HCT116 (cell line): Measurements from ENCODE around the gene GNAT2.

Experiments used
- CTCF ChIP-seq, 3 experiments: fragments of 200-600 bp in 1 of 3; sonication (generic) in 1 of 3; IDR thresholded peaks in 2 of 3; conservative IDR thresholded peaks in 1 of 3; 2 replicates each; pipeline ENCODE4 v1.5.1; 2012 to 2017; ENCODE audit warnings: low read depth in 2 of 3, low read length in 2 of 3, antibody characterized with exemption in 1 of 3, borderline replicate concordance in 1 of 3, control low read depth in 1 of 3, mild to moderate bottlenecking in 1 of 3, mixed read lengths in 1 of 3, mixed run types in 1 of 3, moderate library complexity in 1 of 3; ENCODE audit not compliant: insufficient read depth in 1 of 3
- POLR2A ChIP-seq: IDR thresholded peaks from 2 replicates; pipeline ENCODE4 v1.7.0; 2011; ENCODE audit warnings: borderline replicate concordance; ENCODE audit not compliant: insufficient read depth, insufficient read length; ENCODE audit errors: extremely low read depth
- POLR2AphosphoS5 ChIP-seq: IDR thresholded peaks from 2 replicates; pipeline ENCODE4 v1.6.1; 2011; ENCODE audit warnings: mild to moderate bottlenecking, low read depth, low read length, moderate library complexity
- TF ChIP-seq, protein P1 (sequence below): IDR thresholded peaks from 2 replicates; pipeline ENCODE4 v1.6.1; 2011; ENCODE audit warnings: mild to moderate bottlenecking, low read length, moderate library complexity; ENCODE audit not compliant: insufficient replicate concordance; ENCODE audit errors: extremely low read depth

DNA sequence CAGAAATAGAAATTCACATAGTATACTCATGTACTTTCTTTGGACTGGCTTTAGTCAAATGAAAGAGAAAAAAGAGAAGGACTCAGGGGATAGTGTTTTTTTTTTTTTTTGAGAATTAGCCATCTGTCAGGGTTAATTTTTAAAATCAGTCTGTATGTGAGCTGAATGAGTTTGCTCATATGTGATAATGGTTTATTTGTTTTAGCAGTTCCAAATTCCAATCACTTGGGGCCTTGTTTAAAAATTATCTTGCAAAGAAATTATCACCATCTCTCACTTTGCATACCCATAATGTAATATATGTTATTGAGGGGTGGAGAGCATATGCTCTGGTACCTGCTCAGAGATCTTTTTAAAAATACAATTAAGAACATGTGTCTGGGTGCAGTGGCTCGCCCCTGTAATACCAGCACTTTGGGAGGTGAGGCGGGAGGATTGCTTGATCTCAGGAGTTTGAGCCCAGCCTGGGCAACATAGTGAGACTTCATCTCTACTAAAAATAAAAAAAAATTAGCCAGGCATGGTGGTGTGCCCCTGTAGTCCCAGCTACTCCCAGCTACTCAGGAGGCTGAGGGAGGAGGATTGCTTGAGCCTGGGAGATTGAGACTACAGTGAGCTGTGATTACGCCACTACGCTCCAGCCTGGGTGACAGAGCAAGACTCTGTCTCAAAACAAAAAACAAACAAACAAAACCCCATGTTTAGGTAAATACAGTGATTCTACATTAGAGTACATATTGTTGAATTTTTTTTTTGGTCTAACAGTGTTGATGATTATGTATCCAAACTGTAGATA lies 51.3 kb downstream of the GNAT2 start:
- TF ChIP-seq CTCF (IDR thresholded peaks at IDR 0.05 in 2 of 3, conservative IDR thresholded peaks at IDR 0.05 in 1 of 3; ENCODE audit: borderline replicate concordance in 1 of 3, insufficient read depth in 1 of 3, low read depth in 2 of 3, low read length in 2 of 3) (no peak), POLR2AphosphoS5 (no peak), POLR2A (no peak)
- TF ChIP-seq, protein P1, sequence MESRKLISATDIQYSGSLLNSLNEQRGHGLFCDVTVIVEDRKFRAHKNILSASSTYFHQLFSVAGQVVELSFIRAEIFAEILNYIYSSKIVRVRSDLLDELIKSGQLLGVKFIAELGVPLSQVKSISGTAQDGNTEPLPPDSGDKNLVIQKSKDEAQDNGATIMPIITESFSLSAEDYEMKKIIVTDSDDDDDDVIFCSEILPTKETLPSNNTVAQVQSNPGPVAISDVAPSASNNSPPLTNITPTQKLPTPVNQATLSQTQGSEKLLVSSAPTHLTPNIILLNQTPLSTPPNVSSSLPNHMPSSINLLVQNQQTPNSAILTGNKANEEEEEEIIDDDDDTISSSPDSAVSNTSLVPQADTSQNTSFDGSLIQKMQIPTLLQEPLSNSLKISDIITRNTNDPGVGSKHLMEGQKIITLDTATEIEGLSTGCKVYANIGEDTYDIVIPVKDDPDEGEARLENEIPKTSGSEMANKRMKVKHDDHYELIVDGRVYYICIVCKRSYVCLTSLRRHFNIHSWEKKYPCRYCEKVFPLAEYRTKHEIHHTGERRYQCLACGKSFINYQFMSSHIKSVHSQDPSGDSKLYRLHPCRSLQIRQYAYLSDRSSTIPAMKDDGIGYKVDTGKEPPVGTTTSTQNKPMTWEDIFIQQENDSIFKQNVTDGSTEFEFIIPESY, result no peak
